HepG2 (cell line): ENCODE results near the gene SLC38A3. TPM values are rescaled to one million over a fixed set of nuclear protein-coding genes. Genes with fewer than 3 reads are reported as not detected.
A peak's percentile ranks its signal among the peaks of the same experiment; 100 is the strongest.

Source experiments
- CEBPG ChIP-seq: IDR thresholded peaks from 2 replicates; pipeline ENCODE4 v1.6.1; 2016
- MYPOP ChIP-seq: sonication (generic); formaldehyde crosslinking; IDR thresholded peaks from 2 replicates; pipeline ENCODE4 v1.8.1; 2023; ENCODE audit warnings: mild to moderate bottlenecking, moderate library complexity, missing genetic modification reagents
- SALL1 ChIP-seq: sonication (generic); formaldehyde crosslinking; IDR thresholded peaks from 2 replicates; pipeline ENCODE4 v1.8.0; 2022; ENCODE audit warnings: mild to moderate bottlenecking, missing genetic modification reagents
- SAP130 ChIP-seq: IDR thresholded peaks from 2 replicates; pipeline ENCODE4 v1.6.1; 2016; ENCODE audit warnings: low read depth
- SNAPC5 ChIP-seq: sonication (generic); formaldehyde crosslinking; IDR thresholded peaks from 2 replicates; pipeline ENCODE4 v1.8.1; 2023; ENCODE audit warnings: mild to moderate bottlenecking, missing genetic modification reagents, borderline replicate concordance
- THAP9 ChIP-seq: sonication (generic); formaldehyde crosslinking; IDR thresholded peaks from 2 replicates; pipeline ENCODE4; 2020; ENCODE audit warnings: missing genetic modification reagents, mild to moderate bottlenecking, borderline replicate concordance
- ZBTB49 ChIP-seq: sonication (generic); formaldehyde crosslinking; IDR thresholded peaks from 2 replicates; pipeline ENCODE4 v1.4.0; 2020; ENCODE audit warnings: missing genetic modification reagents, borderline replicate concordance
- ZBTB7A ChIP-seq: sonication (generic); formaldehyde crosslinking; IDR thresholded peaks from 2 replicates; pipeline ENCODE4 v1.8.0; 2022; ENCODE audit warnings: mild to moderate bottlenecking, missing genetic modification reagents
- ZHX2 ChIP-seq, 2 experiments: sonication (generic) in 1 of 2; formaldehyde crosslinking in 1 of 2; IDR thresholded peaks; 2 replicates each; pipeline versions ENCODE4 v1.6.1 to v1.9.0; 2014 to 2022; ENCODE audit warnings: antibody characterized with exemption in 1 of 2, borderline replicate concordance in 1 of 2, inconsistent platforms in 1 of 2, low read depth in 1 of 2, missing genetic modification reagents in 1 of 2
- ZNF431 ChIP-seq: sonication (generic); formaldehyde crosslinking; IDR thresholded peaks from 2 replicates; pipeline ENCODE4 v1.9.0; 2022; ENCODE audit warnings: missing genetic modification reagents, low read depth, mild to moderate bottlenecking, borderline replicate concordance
- ZNF629 ChIP-seq: sonication (generic); formaldehyde crosslinking; conservative IDR thresholded peaks from 2 replicates; pipeline ENCODE4 v1.5.0; 2020; ENCODE audit warnings: missing genetic modification reagents
- ZNF782 ChIP-seq: sonication (generic); formaldehyde crosslinking; IDR thresholded peaks from 2 replicates; pipeline ENCODE4 v1.4.0; 2020; ENCODE audit warnings: missing genetic modification reagents, mild to moderate bottlenecking, borderline replicate concordance
- ZUFSP ChIP-seq: sonication (generic); formaldehyde crosslinking; IDR thresholded peaks from 2 replicates; pipeline ENCODE4 v1.9.0; 2021; ENCODE audit warnings: missing genetic modification reagents, mild to moderate bottlenecking, borderline replicate concordance
- polyA plus RNA-seq, 8 experiments: library from polyadenylated mRNA; depleted of rRNA in 3 of 8; stranded (reverse) in 7 of 8; unstranded in 1 of 8; fragments of >200 nt; fragmentation: Illumina TruSeq in 4 of 8; extraction: Trizol in 4 of 8; gene quantifications; 2 replicates each; pipeline versions ENCODE4 v1.2.1 to v1.2.3, GENCODE V29; 2011 to 2016; ENCODE audit warnings: low read depth in 4 of 8, missing spikeins in 1 of 8, mixed read lengths in 1 of 8; ENCODE audit not compliant: insufficient read depth in 1 of 8
- total RNA-seq, 5 experiments: library from RNA; depleted of rRNA; stranded (reverse); fragments of >200 nt; fragmentation: Illumina TruSeq; extraction: Trizol; gene quantifications; 2 replicates each; pipeline ENCODE4 v1.2.3, GENCODE V29; 2016; ENCODE audit warnings: low read depth in 1 of 5

SLC38A3 gene
- total and polyA plus RNA-seq, 2 of the 13 experiments (the other 11 are each of a cell fraction or from before 2014, with no cell fraction given) = 29.8 to 164 TPM

GRCh38 chr3:50155891-50156290, 49.2 kb upstream of the SLC38A3 start (continued):
- TF ChIP-seq ZHX2 (IDR thresholded peaks at IDR 0.05; ENCODE audit: low read depth) (no peak), ZHX2 (CRISPR knock-in tag; IDR thresholded peaks at IDR 0.05; ENCODE audit: borderline replicate concordance) (no peak), SALL1 (CRISPR knock-in tag) (peak; percentile 6; the same call in 1 of the 2 replicates), ZBTB49 (CRISPR knock-in tag) (no peak), THAP9 (peak; percentile 18; the same call in 1 of the 2 replicates), ZNF431 (no peak), CEBPG (no peak), SAP130 (0 out of 2 replicates have a peak, but pooled peaks have one; percentile 31), SNAPC5 (CRISPR knock-in tag) (no peak), ZNF782 (CRISPR knock-in tag) (no peak), ZNF629 (CRISPR knock-in tag) (no peak), MYPOP (CRISPR knock-in tag) (0 out of 2 replicates have a peak, but pooled peaks have one; percentile 32), ZUFSP (CRISPR knock-in tag) (no peak), ZBTB7A (CRISPR knock-in tag) (peak; percentile 16; the same call in 1 of the 2 replicates)
